ENCODE data around the gene CCDC180. TPM values are rescaled to one million over a fixed set of nuclear protein-coding genes. Genes with fewer than 3 reads are reported as not detected.

CCDC180 gene
- total and polyA plus RNA-seq, 2 experiments from 2014 or later: 5.1 to 15.7 TPM

GRCh38 chr9:97304586-97304985, 2.9 kb upstream of the CCDC180 start:
- H3K36me3 ChIP-seq: no peaks in the 10 kb centered on the region
- H3K27ac ChIP-seq: no peak overlapping the region
- DNase-seq (ENCODE audit: low read depth in 1 of 2, low spot score in 1 of 2): no peak
- no peak overlapping the region for H3K4me3 ChIP-seq
- H3K9me3 ChIP-seq (ENCODE audit: low read depth): no peaks in the 10 kb centered on the region
- TF ChIP-seq CTCF (IDR thresholded peaks at IDR 0.05; ENCODE audit: low read depth, low read length): no peak
- H3K27me3 ChIP-seq: no peaks in the 10 kb centered on the region
- H3K4me1 ChIP-seq (ENCODE audit: low read depth): no peaks in the 10 kb centered on the region

GRCh38 chr9:97305501-97306298, 1.8 kb upstream of the CCDC180 start:
- no peak for TF ChIP-seq CTCF (IDR thresholded peaks at IDR 0.05; ENCODE audit: low read depth, low read length)
- DNase-seq (ENCODE audit: low read depth in 1 of 2, low spot score in 1 of 2): no peak
- Histone ChIP-seq H3K27me3 (no peaks in the 10 kb centered on the region), H3K4me1 (ENCODE audit: low read depth) (no peaks in the 10 kb centered on the region), H3K27ac (no peak overlapping the region), H3K36me3 (no peaks in the 10 kb centered on the region), H3K9me3 (ENCODE audit: low read depth) (no peaks in the 10 kb centered on the region), H3K4me3 (no peak overlapping the region)

GRCh38 chr9:97307091-97307490, 368 bp upstream of the CCDC180 start:
- Histone ChIP-seq H3K27ac (no peak overlapping the region), H3K4me3 (no peak overlapping the region), H3K27me3 (no peaks in the 10 kb centered on the region), H3K36me3 (no peaks in the 10 kb centered on the region), H3K9me3 (ENCODE audit: low read depth) (no peaks in the 10 kb centered on the region), H3K4me1 (ENCODE audit: low read depth) (no peaks in the 10 kb centered on the region)
- peak; percentile 21 for TF ChIP-seq CTCF (IDR thresholded peaks at IDR 0.05; ENCODE audit: low read depth, low read length)
- peak; percentile 63 to 88 for DNase-seq (ENCODE audit: low read depth in 1 of 2, low spot score in 1 of 2)

GRCh38 chr9:97309260-97309659, 1.8 kb downstream of the CCDC180 start:
- Histone ChIP-seq H3K4me1 (ENCODE audit: low read depth) (no peaks in the 10 kb centered on the region), H3K36me3 (no peaks in the 10 kb centered on the region), H3K27ac (no peak overlapping the region), H3K9me3 (ENCODE audit: low read depth) (no peaks in the 10 kb centered on the region), H3K27me3 (no peaks in the 10 kb centered on the region), H3K4me3 (no peak overlapping the region)
- no peak for TF ChIP-seq CTCF (IDR thresholded peaks at IDR 0.05; ENCODE audit: low read depth, low read length)
- DNase-seq (ENCODE audit: low read depth in 1 of 2, low spot score in 1 of 2): no peak

GRCh38 chr9:97310023-97310422, 2.6 kb downstream of the CCDC180 start:
- no peak for TF ChIP-seq CTCF (IDR thresholded peaks at IDR 0.05; ENCODE audit: low read depth, low read length)
- H3K4me1 ChIP-seq (ENCODE audit: low read depth): no peaks in the 10 kb centered on the region
- DNase-seq (ENCODE audit: low read depth in 1 of 2, low spot score in 1 of 2): no peak
- H3K9me3 ChIP-seq (ENCODE audit: low read depth): no peaks in the 10 kb centered on the region
- H3K27me3 ChIP-seq: no peaks in the 10 kb centered on the region
- H3K36me3 ChIP-seq: no peaks in the 10 kb centered on the region
- no peak overlapping the region for H3K4me3 ChIP-seq
- no peak overlapping the region for H3K27ac ChIP-seq
